ENCODE measurements around the gene UBA52. TPM values are rescaled to one million over a fixed set of nuclear protein-coding genes. Genes with fewer than 3 reads are reported as not detected.
A peak's percentile ranks its signal among the peaks of the same experiment; 100 is the strongest.

The UBA52 gene
- total RNA-seq, 1 experiment from 2014 or later: 855 TPM

- in situ Hi-C loops (cut with HindIII; ENCODE audit: low sequenced_read_pairs): no loop called here
- DNase-seq (ENCODE audit: low spot score): no peak
Measured at GRCh38 chr19:18605546-18606280, 34.1 kb downstream of the UBA52 start.

GRCh38 chr19:18606281-18607225, 34.9 kb downstream of the UBA52 start, which contains the start of gene CRLF1:
TSS of gene CRLF1 (minus strand) at chr19:18606799. CDS start at chr19:18606656, 143 bp downstream.
- in situ Hi-C loops (cut with HindIII; ENCODE audit: low sequenced_read_pairs): no loop called here
- no peak for DNase-seq (ENCODE audit: low spot score)

GRCh38 chr19:18607226-18608101, 35.8 kb downstream of the UBA52 start:
- in situ Hi-C loops (cut with HindIII; ENCODE audit: low sequenced_read_pairs): no loop called here

GRCh38 chr19:18608102-18608804, 36.6 kb downstream of the UBA52 start:
- in situ Hi-C loops (cut with HindIII; ENCODE audit: low sequenced_read_pairs): no loop called here
- DNase-seq (ENCODE audit: low spot score): no peak

More at GRCh38 chr19:18607226-18608101, 35.8 kb downstream of the UBA52 start:
- DNase-seq (ENCODE audit: low spot score): no peak

GRCh38 chr19:18608805-18609716, 37.4 kb downstream of the UBA52 start:
- in situ Hi-C loops (cut with HindIII; ENCODE audit: low sequenced_read_pairs): no loop called here

GRCh38 chr19:18609717-18610051, 38.0 kb downstream of the UBA52 start:
- in situ Hi-C loops (cut with HindIII; ENCODE audit: low sequenced_read_pairs): no loop called here
- no peak for DNase-seq (ENCODE audit: low spot score)

More at GRCh38 chr19:18608805-18609716, 37.4 kb downstream of the UBA52 start:
- DNase-seq (ENCODE audit: low spot score): no peak

- in situ Hi-C loops (cut with HindIII; ENCODE audit: low sequenced_read_pairs): no loop called here
- no peak for DNase-seq (ENCODE audit: low spot score)
Measured at GRCh38 chr19:18610245-18610555, 38.5 kb downstream of the UBA52 start.

GRCh38 chr19:18610556-18611326, 39.1 kb downstream of the UBA52 start:
- no peak for DNase-seq (ENCODE audit: low spot score)
- in situ Hi-C loops (cut with HindIII; ENCODE audit: low sequenced_read_pairs): no loop called here

GRCh38 chr19:18611327-18612050, 39.8 kb downstream of the UBA52 start:
- DNase-seq (ENCODE audit: low spot score): no peak
- in situ Hi-C loops (cut with HindIII; ENCODE audit: low sequenced_read_pairs): no loop called here

- in situ Hi-C loops (cut with HindIII; ENCODE audit: low sequenced_read_pairs): no loop called here
- DNase-seq (ENCODE audit: low spot score): no peak
Measured at GRCh38 chr19:18612051-18612771, 40.6 kb downstream of the UBA52 start.

- DNase-seq (ENCODE audit: low spot score): peak; percentile 58
- in situ Hi-C loops (cut with HindIII; ENCODE audit: low sequenced_read_pairs): no loop called here
Measured at GRCh38 chr19:18612772-18613588, 41.3 kb downstream of the UBA52 start, which contains the start of gene TMEM59L. TSS of gene TMEM59L (plus strand) at chr19:18612870. CDS start at chr19:18612959, 89 bp downstream.

GRCh38 chr19:18613589-18614234, 42.1 kb downstream of the UBA52 start:
- peak; percentile 46 for DNase-seq (ENCODE audit: low spot score)
- in situ Hi-C loops (cut with HindIII; ENCODE audit: low sequenced_read_pairs): no loop called here

- in situ Hi-C loops (cut with HindIII; ENCODE audit: low sequenced_read_pairs): no loop called here
- no peak for DNase-seq (ENCODE audit: low spot score)
Measured at GRCh38 chr19:18616023-18616422, 44.4 kb downstream of the UBA52 start.

GRCh38 chr19:18617562-18617961, 45.9 kb downstream of the UBA52 start:
- DNase-seq (ENCODE audit: low spot score): no peak
- in situ Hi-C loops (cut with HindIII; ENCODE audit: low sequenced_read_pairs): no loop called here

- no peak for DNase-seq (ENCODE audit: low spot score)
- in situ Hi-C loops (cut with HindIII; ENCODE audit: low sequenced_read_pairs): no loop called here
Measured at GRCh38 chr19:18618236-18618635, 46.6 kb downstream of the UBA52 start.

All from G401 (cell line).